ENCODE data around the gene LYST.
A peak's percentile ranks its signal among the peaks of the same experiment; 100 is the strongest.
"Not testable (repeated sequence)": the region's sequence is repeated elsewhere in the genome, so short reads cannot be mapped to it uniquely, and the experiment has no call there.

The LYST gene

GRCh38 chr1:235855811-235856429 lies 10.8 kb downstream of the LYST start:
- no peak for DNase-seq

GRCh38 chr1:235854347-235854746 lies 12.4 kb downstream of the LYST start:
- no peak for DNase-seq

GRCh38 chr1:235853653-235854052 lies 13.1 kb downstream of the LYST start:
- DNase-seq = no peak

GRCh38 chr1:235852887-235853286 lies 13.8 kb downstream of the LYST start:
- no peak for DNase-seq

- DNase-seq = no peak
These were observed 14.8 kb downstream of the LYST start for GRCh38 chr1:235851939-235852338.

- not testable (repeated sequence) for DNase-seq
These were observed 18.5 kb downstream of the LYST start for GRCh38 chr1:235848251-235848650.

- DNase-seq = not testable (repeated sequence)
These were observed 21.0 kb downstream of the LYST start for GRCh38 chr1:235845656-235846107.

GRCh38 chr1:235844776-235845175 lies 21.9 kb downstream of the LYST start:
- no peak for DNase-seq

- DNase-seq = peak; percentile 45
These were observed 23.2 kb downstream of the LYST start for GRCh38 chr1:235843461-235843961.

- DNase-seq = no peak
These were observed 24.7 kb downstream of the LYST start for GRCh38 chr1:235841938-235842545.

GRCh38 chr1:235838021-235838420 lies 28.7 kb downstream of the LYST start:
- DNase-seq = no peak

- DNase-seq = no peak
These were observed 31.5 kb downstream of the LYST start for GRCh38 chr1:235835226-235835625.

- DNase-seq = no peak
These were observed 32.1 kb downstream of the LYST start for GRCh38 chr1:235834620-235835019.

- no peak for DNase-seq
These were observed 34.7 kb downstream of the LYST start for GRCh38 chr1:235832011-235832410.

- DNase-seq = peak; percentile 74
These were observed 35.6 kb downstream of the LYST start for GRCh38 chr1:235831148-235831547.

GRCh38 chr1:235826102-235826854 lies 40.4 kb downstream of the LYST start:
- no peak for DNase-seq

- DNase-seq = no peak
These were observed 41.5 kb downstream of the LYST start for GRCh38 chr1:235825229-235825628.

GRCh38 chr1:235823684-235824083 lies 43.0 kb downstream of the LYST start:
- no peak for DNase-seq

GRCh38 chr1:235822685-235823084 lies 44.0 kb downstream of the LYST start:
- DNase-seq = peak; percentile 8

- peak; percentile 73 for DNase-seq
These were observed 45.2 kb downstream of the LYST start for GRCh38 chr1:235821361-235821981.

GRCh38 chr1:235820061-235820460 lies 46.6 kb downstream of the LYST start:
- no peak for DNase-seq

GRCh38 chr1:235818632-235819136 lies 48.0 kb downstream of the LYST start:
- DNase-seq = no peak

GRCh38 chr1:235817101-235817728 lies 49.5 kb downstream of the LYST start:
- DNase-seq = no peak

Data from fibroblast of skin of right biceps (primary cell).